Right lobe of liver (tissue), 4 donors: ENCODE measurements around the gene EIF4E1B.

Source experiments
- POLR2A ChIP-seq: fragments of 450-650 bp; IDR thresholded peaks from one replicate; pipeline ENCODE4 v1.6.1; 2017; ENCODE audit warnings: antibody characterized with exemption, mild to moderate bottlenecking
- TF ChIP-seq, protein P1 (sequence below), 4 donors: fragments of 200-600 bp in 3 of 4; fragments of 450-650 bp in 1 of 4; IDR thresholded peaks; one replicate each; pipeline versions ENCODE4 v1.5.1 to v1.8.0; 2016 to 2022; ENCODE audit warnings: antibody characterized with exemption in 4 of 4, mild to moderate bottlenecking in 2 of 4
- donor health status: DM: no; HTN: no; CAD: no.
- donor health status: DM: no; HTN: no; CAD: no.
- donor health status: DM: no; HTN: yes; CAD: no.

DNA sequence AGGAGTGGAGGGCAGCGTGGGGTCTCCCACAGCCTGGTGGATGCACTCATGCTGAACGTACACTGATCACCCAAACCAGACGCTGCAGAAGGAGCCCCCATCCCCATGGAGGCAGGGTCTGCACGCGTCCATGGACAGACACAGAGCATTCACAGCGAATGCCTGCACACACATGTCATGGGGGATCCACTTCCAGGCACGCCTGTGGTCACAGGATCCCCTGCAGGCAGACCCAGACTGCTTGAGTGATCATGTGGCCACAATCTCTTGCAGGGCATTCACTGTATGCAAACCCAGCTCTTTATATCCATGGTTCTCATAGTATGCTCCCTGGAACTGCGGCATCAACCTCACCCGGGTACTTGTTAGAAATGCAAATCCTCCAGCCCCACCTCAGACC, 5.5 kb upstream of the EIF4E1B start:
- TF ChIP-seq, protein P1, sequence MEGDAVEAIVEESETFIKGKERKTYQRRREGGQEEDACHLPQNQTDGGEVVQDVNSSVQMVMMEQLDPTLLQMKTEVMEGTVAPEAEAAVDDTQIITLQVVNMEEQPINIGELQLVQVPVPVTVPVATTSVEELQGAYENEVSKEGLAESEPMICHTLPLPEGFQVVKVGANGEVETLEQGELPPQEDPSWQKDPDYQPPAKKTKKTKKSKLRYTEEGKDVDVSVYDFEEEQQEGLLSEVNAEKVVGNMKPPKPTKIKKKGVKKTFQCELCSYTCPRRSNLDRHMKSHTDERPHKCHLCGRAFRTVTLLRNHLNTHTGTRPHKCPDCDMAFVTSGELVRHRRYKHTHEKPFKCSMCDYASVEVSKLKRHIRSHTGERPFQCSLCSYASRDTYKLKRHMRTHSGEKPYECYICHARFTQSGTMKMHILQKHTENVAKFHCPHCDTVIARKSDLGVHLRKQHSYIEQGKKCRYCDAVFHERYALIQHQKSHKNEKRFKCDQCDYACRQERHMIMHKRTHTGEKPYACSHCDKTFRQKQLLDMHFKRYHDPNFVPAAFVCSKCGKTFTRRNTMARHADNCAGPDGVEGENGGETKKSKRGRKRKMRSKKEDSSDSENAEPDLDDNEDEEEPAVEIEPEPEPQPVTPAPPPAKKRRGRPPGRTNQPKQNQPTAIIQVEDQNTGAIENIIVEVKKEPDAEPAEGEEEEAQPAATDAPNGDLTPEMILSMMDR (IDR thresholded peaks at IDR 0.05) = no peak
- TF ChIP-seq POLR2A = no peak
